Lung (tissue), 12 donors: ENCODE results near the gene ALDH16A1. TPM values are rescaled to one million over a fixed set of nuclear protein-coding genes. Genes with fewer than 3 reads are reported as not detected.
"Not testable (repeated sequence)": the region's sequence is repeated elsewhere in the genome, so short reads cannot be mapped to it uniquely, and the experiment has no call there.

ENCODE experiments used
- ATAC-seq: fragments of 200-7000 bp; cut with Tn5 transposase; one replicate; pipeline ENCODE4 v1.9.1; 2020; ENCODE audit warnings: moderate number of reproducible peaks; ENCODE audit not compliant: insufficient read depth, low FRiP score
- DNase-seq, 3 donors: peaks; one replicate each; pipeline ENCODE4 v3.0.0-alpha.2; 2013 to 2017
- H3K27ac ChIP-seq, 2 donors: one replicate each; pipeline ENCODE4 v1.5.1; 2013; ENCODE audit warnings: mild to moderate bottlenecking in 2 of 2, moderate library complexity in 2 of 2, control low read depth in 1 of 2, inconsistent platforms in 1 of 2, low read depth in 1 of 2, low read length in 1 of 2
- H3K27me3 ChIP-seq, 3 donors: one replicate each; pipeline ENCODE4 v1.5.1; 2013; ENCODE audit warnings: low read length in 2 of 3; ENCODE audit not compliant: control insufficient read depth in 3 of 3, insufficient read depth in 3 of 3
- H3K36me3 ChIP-seq, 4 donors: one replicate each; pipeline ENCODE4 v1.5.1; 2013; ENCODE audit warnings: low read length in 4 of 4, mild to moderate bottlenecking in 1 of 4, moderate library complexity in 1 of 4; ENCODE audit not compliant: control insufficient read depth in 4 of 4, insufficient read depth in 4 of 4
- H3K4me1 ChIP-seq, 5 donors: one replicate each; pipeline ENCODE4 v1.5.1; 2013; ENCODE audit warnings: low read length in 5 of 5, mild to moderate bottlenecking in 2 of 5, moderate library complexity in 1 of 5; ENCODE audit not compliant: control insufficient read depth in 5 of 5, insufficient read depth in 5 of 5
- H3K4me3 ChIP-seq: one replicate; pipeline ENCODE4 v1.5.1; 2013; ENCODE audit warnings: mild to moderate bottlenecking, control low read depth, moderate library complexity
- H3K9ac ChIP-seq, 2 donors: one replicate each; pipeline ENCODE4 v1.5.1; 2013; ENCODE audit warnings: low read length in 2 of 2, control low read depth in 1 of 2; ENCODE audit not compliant: insufficient read depth in 1 of 2
- H3K9me3 ChIP-seq, 4 donors: one replicate each; pipeline ENCODE4 v1.5.1; 2013; ENCODE audit warnings: low read length in 3 of 4, mild to moderate bottlenecking in 1 of 4, moderate library complexity in 1 of 4; ENCODE audit not compliant: control insufficient read depth in 4 of 4, insufficient read depth in 3 of 4
- CTCF ChIP-seq: IDR thresholded peaks from 2 replicates; pipeline ENCODE4 v1.5.1; 2012; ENCODE audit warnings: mild to moderate bottlenecking; ENCODE audit errors: control extremely low read depth, extremely low read depth
- WGBS, 2 donors: extraction: QIAGEN DNeasy Blood & Tissue Kit; methylation state at CpG; one replicate each; pipeline ENCODE4 v1.1.7; 2013; 5-methylcytosine and 5-hydroxymethylcytosine counted together
- polyA plus RNA-seq, 2 donors: library from polyadenylated mRNA; stranded (reverse); fragments of 200-250 nt; gene quantifications; one replicate each; pipeline ENCODE4 v1.2.1, GENCODE V29; 2013
- total RNA-seq, 2 donors: library from RNA; depleted of rRNA in 1 of 2; stranded (reverse); fragments of >200 nt in 1 of 2; gene quantifications; one replicate each; pipeline ENCODE4 v1.2.1, GENCODE V29; 2014 to 2021
- donor health status: control.
- donor health status: control.
- donor health status: Bipolar disorder and iron deficiency.
- donor health status: healthy.
- donor health status: DM: yes; HTN: yes; CAD: no.

Gene ALDH16A1
- total and polyA plus RNA-seq, 4 donors: 21.1 to 53.3 (median 37.4) TPM

GRCh38 chr19:49442354-49442753 lies 10.7 kb upstream of the ALDH16A1 start:
- DNase-seq (no peak), ATAC-seq (no peak)
- Histone ChIP-seq H3K9me3 (no peaks in the 10 kb centered on the region), H3K4me3 (no peak overlapping the region), H3K9ac (no peak overlapping the region), H3K4me1 (peaks cover 0 to 3% (median 0%) of the 10 kb centered on the region in 5 donors), H3K36me3 (peaks cover 0 to 8% (median 1%) of the 10 kb centered on the region in 4 donors), H3K27ac (no peak overlapping the region), H3K27me3 (peaks cover 0 to 51% (median 47%) of the 10 kb centered on the region in 3 donors)
- TF ChIP-seq CTCF: no peak
- WGBS, 2 donors: 7% methylated on average over 11 of the region's 11 CpGs

- Histone ChIP-seq H3K9ac (no peak overlapping the region), H3K4me3 (peak overlapping the region; percentile 20), H3K36me3 (peaks cover 0 to 13% (median 1%) of the 10 kb centered on the region in 4 donors), H3K27ac (peak overlapping the region; percentile 56 to 58), H3K9me3 (no peaks in the 10 kb centered on the region), H3K4me1 (peaks cover 0 to 3% (median 0%) of the 10 kb centered on the region in 5 donors), H3K27me3 (peaks cover 0 to 46% (median 41%) of the 10 kb centered on the region in 3 donors)
- peak; percentile 86 to 90 (median 86) for DNase-seq
- 1% methylated on average over 39 to 43 of the region's 43 CpGs for WGBS, 2 donors
- peak; percentile 81 for ATAC-seq
- TF ChIP-seq CTCF: no peak
Observed at GRCh38 chr19:49442771-49443365, 10.2 kb upstream of the ALDH16A1 start.

GRCh38 chr19:49443366-49444099 lies 9.5 kb upstream of the ALDH16A1 start:
- Histone ChIP-seq H3K4me1 (peaks cover 0 to 4% (median 0%) of the 10 kb centered on the region in 5 donors), H3K9me3 (no peaks in the 10 kb centered on the region), H3K27ac (peak overlapping the region; percentile 56 to 58), H3K27me3 (peaks cover 0 to 39% (median 35%) of the 10 kb centered on the region in 3 donors), H3K4me3 (peak overlapping the region; percentile 20), H3K9ac (no peak overlapping the region), H3K36me3 (peaks cover 0 to 18% (median 4%) of the 10 kb centered on the region in 4 donors)
- ATAC-seq: peak; percentile 82
- 0 to 1% methylated on average over 43 to 47 of the region's 47 CpGs for WGBS, 2 donors
- TF ChIP-seq CTCF: peak; percentile 92
- DNase-seq: peak; percentile 96 to 98 (median 97)

- H3K27me3 ChIP-seq: peaks cover 0 to 33% (median 28%) of the 10 kb centered on the region in 3 donors
- not testable (repeated sequence) for H3K9ac ChIP-seq, H3K9me3 ChIP-seq, ATAC-seq, H3K4me1 ChIP-seq, H3K27ac ChIP-seq, H3K4me3 ChIP-seq, DNase-seq
- peaks cover 0 to 20% (median 4%) of the 10 kb centered on the region in 4 donors for H3K36me3 ChIP-seq
- WGBS, 2 donors: 58 to 71% methylated on average over 5 of the region's 5 CpGs
Observed at GRCh38 chr19:49444100-49444700, 8.8 kb upstream of the ALDH16A1 start.
